A673 (cell line): ENCODE data around the gene ATP11C.

Source experiments
- EZH2 ChIP-seq: fragments of 200-600 bp; sonication (generic); IDR thresholded peaks from 2 replicates; pipeline ENCODE4 v1.6.1; 2017; ENCODE audit warnings: borderline replicate concordance, low read depth, mild to moderate bottlenecking, mixed read lengths, antibody characterized with exemption, low read length; ENCODE audit not compliant: poor library complexity, severe bottlenecking
- TF ChIP-seq, protein P1 (sequence below): fragments of 300-800, 200-600 bp; sonication (generic); conservative IDR thresholded peaks from 2 replicates; pipeline ENCODE4 v1.5.1; 2017; ENCODE audit warnings: low read depth, mild to moderate bottlenecking, antibody characterized with exemption, low read length, moderate library complexity, mixed read lengths

GRCh38 chrX:139762400-139763183 lies 170.3 kb downstream of the ATP11C start:
- TF ChIP-seq, protein P1, sequence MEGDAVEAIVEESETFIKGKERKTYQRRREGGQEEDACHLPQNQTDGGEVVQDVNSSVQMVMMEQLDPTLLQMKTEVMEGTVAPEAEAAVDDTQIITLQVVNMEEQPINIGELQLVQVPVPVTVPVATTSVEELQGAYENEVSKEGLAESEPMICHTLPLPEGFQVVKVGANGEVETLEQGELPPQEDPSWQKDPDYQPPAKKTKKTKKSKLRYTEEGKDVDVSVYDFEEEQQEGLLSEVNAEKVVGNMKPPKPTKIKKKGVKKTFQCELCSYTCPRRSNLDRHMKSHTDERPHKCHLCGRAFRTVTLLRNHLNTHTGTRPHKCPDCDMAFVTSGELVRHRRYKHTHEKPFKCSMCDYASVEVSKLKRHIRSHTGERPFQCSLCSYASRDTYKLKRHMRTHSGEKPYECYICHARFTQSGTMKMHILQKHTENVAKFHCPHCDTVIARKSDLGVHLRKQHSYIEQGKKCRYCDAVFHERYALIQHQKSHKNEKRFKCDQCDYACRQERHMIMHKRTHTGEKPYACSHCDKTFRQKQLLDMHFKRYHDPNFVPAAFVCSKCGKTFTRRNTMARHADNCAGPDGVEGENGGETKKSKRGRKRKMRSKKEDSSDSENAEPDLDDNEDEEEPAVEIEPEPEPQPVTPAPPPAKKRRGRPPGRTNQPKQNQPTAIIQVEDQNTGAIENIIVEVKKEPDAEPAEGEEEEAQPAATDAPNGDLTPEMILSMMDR: no peak
- TF ChIP-seq EZH2: no peak
